Prostate gland (tissue), 2 donors: Measurements from ENCODE around the gene LPP.

Source experiments
- POLR2A ChIP-seq: fragments of 450-650 bp; IDR thresholded peaks from one replicate; pipeline ENCODE4 v1.6.1; 2016; ENCODE audit warnings: antibody characterized with exemption, mild to moderate bottlenecking
- TF ChIP-seq, protein P1 (sequence below), 4 experiments: fragments of 200-600 bp in 2 of 4; fragments of 450-650 bp in 2 of 4; sonication (generic) in 2 of 4; IDR thresholded peaks; 1 replicate in 3 of 4; 2 replicates in 1 of 4; pipeline ENCODE4 v1.5.1; 2016 to 2019; ENCODE audit warnings: antibody characterized with exemption in 4 of 4, mild to moderate bottlenecking in 2 of 4, moderate library complexity in 2 of 4

DNA sequence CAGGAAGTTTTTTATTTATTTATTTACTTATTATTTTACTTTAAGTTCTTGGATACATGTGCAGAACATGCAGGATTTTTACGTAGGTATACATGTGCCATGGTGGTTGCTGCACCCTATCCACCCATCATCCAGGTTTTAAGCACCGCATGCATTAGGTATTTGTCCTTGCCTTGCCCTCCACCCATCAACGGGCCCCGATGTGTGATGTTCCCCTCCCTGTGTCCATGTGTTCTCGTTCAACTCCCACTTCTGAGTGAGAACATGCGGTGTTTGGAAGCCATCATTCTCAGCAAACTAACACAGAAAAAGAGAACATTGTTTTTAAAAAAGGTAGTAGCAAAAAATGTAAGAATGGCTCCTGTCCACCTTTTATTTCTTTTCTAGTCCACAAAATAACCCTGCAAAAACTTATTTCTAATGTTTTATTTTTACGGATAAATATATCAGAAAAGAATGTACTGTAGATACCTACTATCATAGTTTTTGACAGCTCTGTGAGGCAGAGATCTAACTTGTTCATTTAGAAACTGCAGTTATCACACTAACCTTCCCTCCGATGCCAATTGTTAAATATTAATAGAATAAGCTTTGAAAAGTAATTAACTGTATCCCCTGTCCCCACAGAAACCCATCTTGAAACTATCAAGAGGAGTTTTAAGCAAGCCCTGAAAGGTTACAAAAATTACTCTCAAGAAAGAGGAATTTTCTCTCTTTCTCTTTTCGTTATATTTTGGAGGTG, 189.2 kb downstream of the LPP start:
- TF ChIP-seq, protein P1, sequence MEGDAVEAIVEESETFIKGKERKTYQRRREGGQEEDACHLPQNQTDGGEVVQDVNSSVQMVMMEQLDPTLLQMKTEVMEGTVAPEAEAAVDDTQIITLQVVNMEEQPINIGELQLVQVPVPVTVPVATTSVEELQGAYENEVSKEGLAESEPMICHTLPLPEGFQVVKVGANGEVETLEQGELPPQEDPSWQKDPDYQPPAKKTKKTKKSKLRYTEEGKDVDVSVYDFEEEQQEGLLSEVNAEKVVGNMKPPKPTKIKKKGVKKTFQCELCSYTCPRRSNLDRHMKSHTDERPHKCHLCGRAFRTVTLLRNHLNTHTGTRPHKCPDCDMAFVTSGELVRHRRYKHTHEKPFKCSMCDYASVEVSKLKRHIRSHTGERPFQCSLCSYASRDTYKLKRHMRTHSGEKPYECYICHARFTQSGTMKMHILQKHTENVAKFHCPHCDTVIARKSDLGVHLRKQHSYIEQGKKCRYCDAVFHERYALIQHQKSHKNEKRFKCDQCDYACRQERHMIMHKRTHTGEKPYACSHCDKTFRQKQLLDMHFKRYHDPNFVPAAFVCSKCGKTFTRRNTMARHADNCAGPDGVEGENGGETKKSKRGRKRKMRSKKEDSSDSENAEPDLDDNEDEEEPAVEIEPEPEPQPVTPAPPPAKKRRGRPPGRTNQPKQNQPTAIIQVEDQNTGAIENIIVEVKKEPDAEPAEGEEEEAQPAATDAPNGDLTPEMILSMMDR (IDR thresholded peaks at IDR 0.05): no peak
- no peak for TF ChIP-seq POLR2A
